Vagina (tissue), 2 donors: ENCODE data around the gene CNTRL. TPM values are rescaled to one million over a fixed set of nuclear protein-coding genes. Genes with fewer than 3 reads are reported as not detected.
A peak's percentile ranks its signal among the peaks of the same experiment; 100 is the strongest.

Experiments
- DNase-seq, 2 donors: peaks; one replicate each; pipeline ENCODE4 v3.0.0-alpha.2; 2017; ENCODE audit errors: extremely low spot score in 2 of 2
- H3K27ac ChIP-seq: fragments of 200-600 bp; sonication (generic); one replicate; pipeline ENCODE4 v1.5.1; 2019
- H3K27me3 ChIP-seq: fragments of 200-600 bp; sonication (generic); one replicate; pipeline ENCODE4 v1.5.1; 2019
- H3K36me3 ChIP-seq, 2 donors: fragments of 200-600 bp; sonication (generic); one replicate each; pipeline ENCODE4 v1.5.1; 2017 to 2019
- H3K4me1 ChIP-seq: fragments of 200-600 bp; sonication (generic); one replicate; pipeline ENCODE4 v1.5.1; 2019
- H3K4me3 ChIP-seq, 2 donors: fragments of 200-600 bp; sonication (generic); 1 replicate in 1 of 2; 2 replicates in 1 of 2; pipeline ENCODE4 v1.5.1; 2016 to 2019
- H3K9me3 ChIP-seq: fragments of 200-600 bp; sonication (generic); one replicate; pipeline ENCODE4 v1.5.1; 2019
- POLR2A ChIP-seq, 2 donors: fragments of 450-650 bp; IDR thresholded peaks; one replicate each; pipeline ENCODE4 v1.6.1; 2017; ENCODE audit warnings: antibody characterized with exemption in 2 of 2, mild to moderate bottlenecking in 2 of 2, moderate library complexity in 2 of 2
- POLR2AphosphoS5 ChIP-seq, 2 donors: sonication (generic); formaldehyde crosslinking; IDR thresholded peaks; one replicate each; pipeline ENCODE4 v1.9.0; 2017; ENCODE audit warnings: antibody characterized with exemption in 2 of 2, mild to moderate bottlenecking in 2 of 2, low read depth in 1 of 2; ENCODE audit not compliant: insufficient read depth in 1 of 2
- intact Hi-C: fragments of 100-400 bp; cut with DNase I; formaldehyde crosslinking; loops from one replicate; pipeline ENCODE4 v1.15.1; 2023
- total RNA-seq: library from RNA; depleted of rRNA; stranded (reverse); fragments of >200 nt; gene quantifications from one replicate; pipeline ENCODE4 v1.2.3, GENCODE V29; 2016
- TF ChIP-seq, protein P1 (sequence below), 3 experiments: fragments of 450-650 bp in 2 of 3; fragments of 200-600 bp in 1 of 3; sonication (generic) in 1 of 3; IDR thresholded peaks; one replicate each; pipeline ENCODE4 v1.5.1; 2017 to 2019; ENCODE audit warnings: antibody characterized with exemption in 3 of 3, mild to moderate bottlenecking in 2 of 3, moderate library complexity in 2 of 3

CNTRL gene
- total RNA-seq, 1 donor from 2014 or later = 13.8 TPM

DNA sequence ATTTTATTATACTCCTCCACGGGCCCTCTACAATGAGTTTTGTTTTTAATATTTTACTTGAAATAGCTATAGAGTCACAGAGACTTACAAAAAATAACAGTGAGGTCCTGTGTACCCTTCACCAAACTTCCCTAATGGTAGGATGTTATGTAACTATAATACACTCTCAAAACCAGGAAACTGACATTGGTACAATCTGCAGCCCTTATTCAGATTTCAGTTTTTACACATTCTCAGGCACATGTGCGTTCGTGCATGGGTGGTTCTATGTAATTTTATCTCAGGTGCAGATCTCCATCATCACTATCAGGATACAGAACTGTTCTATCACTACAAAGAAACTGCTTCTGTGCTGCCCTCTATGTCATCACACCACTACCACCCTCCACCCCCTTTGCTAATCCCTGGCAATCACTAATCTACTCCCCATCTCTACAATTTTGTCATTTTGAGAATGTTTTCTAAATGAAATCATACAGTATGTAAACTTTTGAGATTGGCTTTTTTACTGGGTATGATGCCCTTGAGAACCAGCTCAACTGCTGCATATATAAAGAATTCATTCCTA is 110.5 kb downstream of the CNTRL start:
- DNase-seq = no peak
- Histone ChIP-seq H3K36me3 (peaks cover 0 to 38% of the 10 kb centered on the region in 2 donors), H3K9me3 (no peaks in the 10 kb centered on the region), H3K27ac (no peak overlapping the region), H3K27me3 (no peaks in the 10 kb centered on the region), H3K4me1 (peaks cover 74% of the 10 kb centered on the region), H3K4me3 (no peak overlapping the region)
- TF ChIP-seq POLR2AphosphoS5 (IDR thresholded peaks at IDR 0.05; ENCODE audit: insufficient read depth in 1 of 2, low read depth in 1 of 2) (no peak), POLR2A (IDR thresholded peaks at IDR 0.05) (no peak)
- TF ChIP-seq, protein P1, sequence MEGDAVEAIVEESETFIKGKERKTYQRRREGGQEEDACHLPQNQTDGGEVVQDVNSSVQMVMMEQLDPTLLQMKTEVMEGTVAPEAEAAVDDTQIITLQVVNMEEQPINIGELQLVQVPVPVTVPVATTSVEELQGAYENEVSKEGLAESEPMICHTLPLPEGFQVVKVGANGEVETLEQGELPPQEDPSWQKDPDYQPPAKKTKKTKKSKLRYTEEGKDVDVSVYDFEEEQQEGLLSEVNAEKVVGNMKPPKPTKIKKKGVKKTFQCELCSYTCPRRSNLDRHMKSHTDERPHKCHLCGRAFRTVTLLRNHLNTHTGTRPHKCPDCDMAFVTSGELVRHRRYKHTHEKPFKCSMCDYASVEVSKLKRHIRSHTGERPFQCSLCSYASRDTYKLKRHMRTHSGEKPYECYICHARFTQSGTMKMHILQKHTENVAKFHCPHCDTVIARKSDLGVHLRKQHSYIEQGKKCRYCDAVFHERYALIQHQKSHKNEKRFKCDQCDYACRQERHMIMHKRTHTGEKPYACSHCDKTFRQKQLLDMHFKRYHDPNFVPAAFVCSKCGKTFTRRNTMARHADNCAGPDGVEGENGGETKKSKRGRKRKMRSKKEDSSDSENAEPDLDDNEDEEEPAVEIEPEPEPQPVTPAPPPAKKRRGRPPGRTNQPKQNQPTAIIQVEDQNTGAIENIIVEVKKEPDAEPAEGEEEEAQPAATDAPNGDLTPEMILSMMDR (IDR thresholded peaks at IDR 0.05) = no peak
- intact Hi-C loops = no loop called here

DNA sequence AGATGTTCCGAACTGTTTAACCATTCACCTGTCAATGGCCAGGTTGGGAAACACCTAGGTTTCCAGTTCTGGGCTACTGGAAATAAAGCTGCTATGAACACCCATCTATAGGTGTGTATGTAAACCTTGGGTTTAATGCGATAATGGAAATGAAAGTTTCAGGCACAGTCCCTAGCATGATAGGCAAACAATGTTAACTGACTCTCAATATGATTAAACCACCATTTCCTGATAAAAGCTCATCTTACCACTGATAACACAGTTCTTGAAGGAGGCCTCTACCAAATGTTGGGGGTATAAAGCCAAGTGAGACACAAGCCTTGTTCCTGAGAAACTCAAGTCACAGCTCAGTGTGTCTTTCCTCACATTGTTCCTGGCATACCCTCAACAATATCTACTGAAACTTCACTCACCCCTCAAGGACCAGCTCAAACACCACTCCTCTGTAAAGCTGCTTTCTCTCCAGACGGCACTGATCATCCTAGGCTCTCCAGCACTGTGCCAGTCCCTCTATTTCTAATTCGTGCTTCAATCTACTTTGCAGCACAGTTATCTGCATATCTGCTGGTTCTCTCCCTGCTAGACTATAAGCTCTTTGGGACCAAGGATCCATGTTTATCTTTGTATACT is 111.1 kb downstream of the CNTRL start:
- no peak overlapping the region for H3K4me3 ChIP-seq
- TF ChIP-seq, protein P1 (IDR thresholded peaks at IDR 0.05) = no peak
- TF ChIP-seq POLR2AphosphoS5 (IDR thresholded peaks at IDR 0.05; ENCODE audit: insufficient read depth in 1 of 2, low read depth in 1 of 2) (no peak), POLR2A (IDR thresholded peaks at IDR 0.05) (no peak)
- H3K27ac ChIP-seq = no peak overlapping the region
- H3K9me3 ChIP-seq = no peaks in the 10 kb centered on the region
- peaks cover 80% of the 10 kb centered on the region for H3K4me1 ChIP-seq
- no peak for DNase-seq
- no peaks in the 10 kb centered on the region for H3K27me3 ChIP-seq
- intact Hi-C loops = no loop called here
- H3K36me3 ChIP-seq = peaks cover 0 to 32% of the 10 kb centered on the region in 2 donors

DNA sequence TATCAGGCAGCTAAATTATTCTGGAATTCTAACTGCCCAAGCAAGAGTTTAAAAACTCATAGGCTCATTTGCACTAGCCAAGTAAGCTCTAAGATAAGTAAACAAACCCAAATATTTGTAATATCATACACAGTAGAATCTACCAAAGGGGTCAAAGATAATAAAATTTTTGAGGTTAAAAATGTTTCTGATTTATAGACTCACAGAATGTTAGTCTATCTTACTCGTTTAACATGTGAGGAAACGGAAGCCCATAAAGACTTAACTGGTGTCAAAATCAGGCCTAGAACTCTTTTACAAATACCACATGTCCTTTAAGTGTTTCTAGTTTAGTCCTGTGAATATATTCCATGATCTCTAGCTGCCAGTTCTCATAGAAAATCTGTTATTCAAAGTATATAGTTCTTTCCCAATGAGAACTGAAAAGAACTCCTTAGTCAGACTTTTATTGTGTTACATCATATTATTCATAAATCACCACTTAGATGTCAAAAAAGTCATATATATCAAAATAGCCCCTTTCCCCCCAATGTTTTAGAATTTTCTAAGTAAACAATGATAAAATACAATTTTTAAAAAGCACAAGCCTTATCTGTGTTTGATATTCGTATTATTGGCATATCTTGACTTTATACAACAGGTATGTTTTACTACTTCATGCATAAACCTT is 113.0 kb downstream of the CNTRL start:
- peaks cover 0 to 16% of the 10 kb centered on the region in 2 donors for H3K36me3 ChIP-seq
- H3K4me3 ChIP-seq = no peak overlapping the region
- H3K4me1 ChIP-seq = peaks cover 91% of the 10 kb centered on the region
- TF ChIP-seq POLR2AphosphoS5 (IDR thresholded peaks at IDR 0.05; ENCODE audit: insufficient read depth in 1 of 2, low read depth in 1 of 2) (no peak), POLR2A (IDR thresholded peaks at IDR 0.05) (no peak)
- TF ChIP-seq, protein P1 (IDR thresholded peaks at IDR 0.05) = no peak
- H3K27ac ChIP-seq = peak overlapping the region; percentile 15
- intact Hi-C loops = no loop called here
- H3K27me3 ChIP-seq = no peaks in the 10 kb centered on the region
- DNase-seq = no peak
- H3K9me3 ChIP-seq = no peaks in the 10 kb centered on the region

DNA sequence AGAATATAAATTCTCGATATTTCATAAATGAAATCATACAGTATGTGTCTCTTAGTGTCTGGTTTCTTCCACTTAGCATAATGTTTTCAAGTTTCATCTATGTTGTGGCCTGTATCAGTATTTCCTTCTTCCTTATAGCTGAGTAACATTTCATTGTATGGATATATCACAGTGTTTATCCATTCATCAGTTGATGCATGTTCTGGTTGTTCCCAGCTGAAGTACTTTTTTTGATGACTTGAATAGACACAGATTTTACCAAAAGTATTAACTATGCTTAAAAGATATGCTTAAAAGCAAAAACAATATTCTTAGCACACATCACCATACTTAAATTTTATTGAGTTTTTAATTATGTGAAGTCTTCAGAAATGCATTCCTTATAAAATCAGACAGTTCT is 114.3 kb downstream of the CNTRL start:
- intact Hi-C loops = no loop called here
- Histone ChIP-seq H3K9me3 (no peaks in the 10 kb centered on the region), H3K27me3 (no peaks in the 10 kb centered on the region), H3K4me1 (peaks cover 91% of the 10 kb centered on the region), H3K4me3 (no peak overlapping the region), H3K36me3 (peaks cover 0 to 12% of the 10 kb centered on the region in 2 donors), H3K27ac (no peak overlapping the region)
- DNase-seq = no peak
- TF ChIP-seq, protein P1 (IDR thresholded peaks at IDR 0.05) = no peak
- TF ChIP-seq POLR2A (IDR thresholded peaks at IDR 0.05) (no peak), POLR2AphosphoS5 (IDR thresholded peaks at IDR 0.05; ENCODE audit: insufficient read depth in 1 of 2, low read depth in 1 of 2) (no peak)

DNA sequence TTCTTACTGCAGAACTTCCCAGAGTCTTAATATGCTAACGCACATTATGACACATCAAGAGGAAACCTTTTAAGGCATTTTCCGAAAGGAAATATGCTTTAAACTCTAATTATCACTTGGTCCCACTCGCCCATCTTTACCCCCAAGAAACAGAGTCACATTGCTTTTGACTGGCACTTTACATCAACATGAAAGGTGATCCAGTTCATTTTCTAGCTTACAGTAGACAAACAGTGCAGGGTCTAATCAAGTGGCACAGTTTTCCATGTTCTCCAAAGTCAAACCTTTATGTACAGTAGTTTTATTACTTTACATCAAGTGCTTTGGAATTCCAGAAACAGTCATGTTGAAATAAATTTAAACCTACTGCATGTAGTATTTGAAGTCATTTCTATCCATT is 114.9 kb downstream of the CNTRL start:
- intact Hi-C loops = no loop called here
- Histone ChIP-seq H3K4me1 (peaks cover 97% of the 10 kb centered on the region), H3K27ac (no peak overlapping the region), H3K27me3 (no peaks in the 10 kb centered on the region), H3K9me3 (no peaks in the 10 kb centered on the region), H3K36me3 (peaks cover 0 to 12% of the 10 kb centered on the region in 2 donors), H3K4me3 (no peak overlapping the region)
- TF ChIP-seq, protein P1 (IDR thresholded peaks at IDR 0.05) = no peak
- TF ChIP-seq POLR2AphosphoS5 (IDR thresholded peaks at IDR 0.05; ENCODE audit: insufficient read depth in 1 of 2, low read depth in 1 of 2) (no peak), POLR2A (IDR thresholded peaks at IDR 0.05) (no peak)
- DNase-seq = no peak
